Bone marrow (tissue), 2 donors: ENCODE measurements around the gene USP22.
"Not testable (repeated sequence)": the region's sequence is repeated elsewhere in the genome, so short reads cannot be mapped to it uniquely, and the experiment has no call there.

Experiments
- DNase-seq, 2 donors: peaks; one replicate each; lab custom pipeline; 2025; lab: John Stamatoyannopoulos, UW

Gene USP22

DNA sequence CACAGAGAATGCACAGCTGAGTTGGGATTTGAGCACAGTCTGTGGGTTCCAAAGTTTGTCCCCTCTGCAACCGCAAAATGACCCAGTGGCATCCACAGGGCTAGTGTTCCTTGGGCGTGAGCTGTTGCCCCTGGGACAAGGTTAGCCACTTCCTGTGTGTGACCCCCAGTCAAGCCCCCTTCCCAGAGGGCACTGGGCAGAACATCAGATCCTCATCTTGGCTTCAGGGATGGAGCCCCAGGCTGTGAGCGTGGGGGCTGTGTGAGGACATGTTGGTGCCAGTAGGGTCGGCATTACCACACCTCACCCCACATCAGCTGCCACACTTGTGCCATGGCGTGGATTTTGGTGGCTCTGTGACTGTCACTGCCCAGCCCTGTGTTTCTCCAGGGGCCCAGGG is 55.3 kb downstream of the USP22 start:
- DNase-seq, result no peak

DNA sequence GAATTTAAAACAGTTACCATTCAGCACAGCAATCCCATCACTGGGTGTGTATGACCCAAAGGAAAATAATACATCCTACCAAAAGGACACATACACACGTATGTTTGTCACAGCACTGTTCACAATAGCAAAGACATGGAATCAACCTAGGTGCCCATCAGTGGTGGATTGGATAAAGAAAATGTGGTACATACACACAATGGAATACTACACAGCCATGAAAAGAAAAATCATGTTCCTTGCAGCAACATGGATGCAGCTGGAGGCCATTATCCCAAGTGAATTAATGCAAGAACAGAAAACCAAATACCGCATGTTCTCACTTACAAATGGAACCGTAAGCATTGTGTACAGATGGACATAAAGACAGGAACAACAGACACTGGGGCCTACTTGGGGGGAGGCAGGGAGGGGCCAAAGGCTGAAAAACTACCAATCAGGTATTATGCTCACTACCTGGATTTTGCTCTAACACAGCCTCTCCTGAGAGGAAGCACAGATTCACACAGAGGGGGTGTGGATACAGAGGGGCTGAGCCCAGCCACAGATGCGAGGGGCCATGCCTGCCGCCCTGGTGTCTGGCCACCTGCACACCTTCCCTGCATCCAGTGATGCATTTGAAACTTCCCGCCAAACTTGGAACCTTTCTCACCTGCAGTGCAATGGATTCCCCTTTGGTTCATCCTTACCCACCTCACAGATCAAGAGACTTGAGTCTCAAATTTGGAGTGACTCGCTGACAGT is 55.9 kb downstream of the USP22 start:
- DNase-seq, result no peak

DNA sequence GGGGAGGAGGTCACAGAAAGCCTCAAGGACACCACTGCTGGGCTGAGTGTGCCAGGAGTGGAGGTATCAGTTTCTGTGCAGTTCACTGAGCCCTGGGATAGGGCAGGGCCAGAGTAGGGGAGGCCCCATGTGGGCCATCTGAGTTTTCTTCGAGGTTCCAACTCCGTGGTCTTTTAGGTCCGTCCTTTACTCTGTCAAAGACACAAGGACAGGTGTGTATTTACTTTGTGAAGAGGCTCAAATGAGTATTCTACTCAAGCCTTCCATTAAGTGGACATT is 59.5 kb downstream of the USP22 start:
- no peak for DNase-seq

DNA sequence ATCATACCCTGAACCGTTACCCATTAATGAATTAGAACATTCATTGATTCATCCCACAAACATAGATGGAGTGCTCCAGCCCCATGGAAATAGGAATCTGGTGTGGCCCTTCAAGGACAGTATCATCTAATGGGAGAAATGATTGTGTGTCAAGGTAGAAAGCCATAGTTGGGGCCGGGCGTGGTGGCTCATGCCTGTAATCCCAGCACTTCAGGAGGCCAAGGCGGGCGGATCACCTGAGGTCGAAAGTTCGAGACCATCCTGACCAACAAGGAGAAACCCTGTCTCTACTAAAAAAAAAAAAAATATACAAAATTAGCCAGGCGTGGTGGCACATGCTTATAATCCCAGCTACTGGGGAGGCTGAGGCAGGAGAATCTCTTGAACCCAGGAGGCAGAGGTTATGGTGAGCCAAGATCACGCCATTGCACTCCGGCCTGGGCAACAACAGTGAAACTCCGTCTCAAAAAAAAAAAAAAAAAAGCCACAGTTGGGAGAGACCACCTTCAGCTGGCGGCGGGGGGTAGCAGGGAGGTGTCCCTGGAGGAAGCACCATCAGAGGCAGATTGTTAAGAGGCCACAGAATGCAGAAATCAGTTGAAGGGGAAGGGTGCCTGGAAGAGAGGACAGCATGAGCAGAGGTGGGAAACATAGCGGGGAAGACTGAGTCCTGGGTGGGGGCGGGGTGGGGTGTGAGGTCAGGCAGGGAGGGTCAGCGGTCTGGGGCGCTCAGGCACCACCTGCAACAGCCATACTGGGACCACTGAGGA is 60.0 kb downstream of the USP22 start:
- DNase-seq, result no peak

DNA sequence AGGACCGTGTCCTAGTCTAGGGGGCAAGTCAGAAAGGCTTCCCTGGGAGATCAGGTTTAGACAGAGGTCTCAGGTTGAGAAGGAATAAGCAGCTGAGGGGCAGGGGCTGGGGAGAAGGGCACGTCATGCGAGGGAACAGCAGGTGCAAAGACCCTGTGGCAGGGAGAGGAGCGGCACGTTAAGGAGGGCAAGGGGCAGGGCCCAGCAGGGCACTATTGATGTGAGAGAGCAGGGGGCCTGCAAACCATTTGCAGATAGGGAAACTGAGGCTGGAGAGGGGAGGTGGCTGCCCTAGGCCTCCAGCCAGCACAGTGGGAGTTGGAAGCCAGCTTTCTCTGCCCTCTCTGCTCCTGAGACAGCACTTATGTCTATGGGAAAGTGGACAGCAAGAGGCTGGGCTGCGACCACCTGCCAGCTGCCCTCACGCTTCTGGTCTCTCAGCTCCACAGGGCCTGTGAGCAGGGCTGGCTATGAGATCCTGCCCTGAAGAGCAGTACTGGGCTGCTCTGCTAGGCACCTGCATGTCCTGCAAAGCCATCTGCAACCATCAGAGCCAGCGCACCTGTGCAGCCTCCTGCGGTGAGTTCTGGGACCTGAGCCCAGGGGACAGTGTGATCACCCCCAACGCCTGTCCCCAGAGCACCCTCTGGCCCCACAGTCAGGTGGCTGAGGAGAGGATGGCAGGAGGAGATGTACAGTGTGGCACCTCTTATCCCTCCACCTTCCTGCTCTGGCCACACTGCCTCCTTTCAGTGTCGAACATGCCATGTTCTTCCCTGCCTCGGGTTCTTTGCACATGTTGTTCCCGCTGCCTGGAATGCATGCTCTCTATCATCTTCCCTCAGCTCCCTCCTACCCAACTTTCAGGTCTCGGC is 61.5 kb downstream of the USP22 start:
- DNase-seq, result no peak

DNA sequence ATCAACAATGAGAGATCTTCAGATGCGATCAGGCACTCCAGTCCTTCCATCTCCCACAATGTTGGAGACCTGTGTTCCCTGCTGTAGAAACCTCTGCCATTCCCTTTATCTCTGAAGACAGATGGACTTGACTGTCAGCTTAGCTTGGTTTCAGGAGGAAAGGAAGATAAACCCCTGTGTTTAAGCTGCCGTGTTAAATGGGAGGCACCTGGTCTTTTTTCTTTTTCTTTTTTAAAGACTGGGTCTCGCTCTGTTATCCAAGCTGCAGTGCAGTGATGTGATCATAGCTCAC is 63.1 kb downstream of the USP22 start:
- DNase-seq, result no peak

DNA sequence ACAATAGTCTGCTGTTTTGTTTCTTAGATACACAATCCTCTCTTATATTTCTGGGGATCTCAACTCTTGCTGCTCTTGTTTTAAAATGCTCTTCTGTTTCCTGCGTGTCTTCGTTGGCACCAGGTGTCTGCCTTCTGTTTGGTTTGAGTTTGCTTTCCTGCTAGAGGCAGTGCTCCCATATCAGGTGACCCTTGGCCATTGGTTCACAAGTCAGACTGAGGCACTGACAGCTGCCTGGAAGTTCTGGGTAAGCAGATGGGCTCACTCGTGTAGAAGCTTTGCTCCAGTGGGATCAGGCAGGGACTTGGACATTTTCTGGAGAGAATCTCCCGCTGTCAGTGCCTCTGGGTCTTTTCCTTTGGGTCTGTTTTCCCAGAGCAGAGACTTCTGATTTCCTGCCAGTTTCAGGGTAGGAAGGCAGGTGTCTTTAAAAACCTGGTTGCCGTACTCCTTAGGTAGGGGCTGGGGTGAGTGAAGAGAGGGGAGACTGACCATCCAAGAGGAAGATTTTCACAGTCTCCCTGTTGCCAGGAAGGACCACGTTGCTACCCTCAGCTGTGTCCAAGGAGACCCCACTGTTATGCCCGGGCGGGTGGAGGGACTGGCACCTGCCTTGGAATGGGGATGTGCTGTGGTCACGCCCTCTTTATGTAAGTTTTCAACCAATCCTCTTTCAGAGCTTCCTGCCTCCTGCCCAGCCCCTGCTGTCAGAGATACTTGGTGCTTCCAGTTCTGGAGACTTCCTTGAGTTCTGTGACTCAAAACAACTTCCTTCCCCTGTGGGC is 63.6 kb downstream of the USP22 start:
- DNase-seq, result not testable (repeated sequence)

DNA sequence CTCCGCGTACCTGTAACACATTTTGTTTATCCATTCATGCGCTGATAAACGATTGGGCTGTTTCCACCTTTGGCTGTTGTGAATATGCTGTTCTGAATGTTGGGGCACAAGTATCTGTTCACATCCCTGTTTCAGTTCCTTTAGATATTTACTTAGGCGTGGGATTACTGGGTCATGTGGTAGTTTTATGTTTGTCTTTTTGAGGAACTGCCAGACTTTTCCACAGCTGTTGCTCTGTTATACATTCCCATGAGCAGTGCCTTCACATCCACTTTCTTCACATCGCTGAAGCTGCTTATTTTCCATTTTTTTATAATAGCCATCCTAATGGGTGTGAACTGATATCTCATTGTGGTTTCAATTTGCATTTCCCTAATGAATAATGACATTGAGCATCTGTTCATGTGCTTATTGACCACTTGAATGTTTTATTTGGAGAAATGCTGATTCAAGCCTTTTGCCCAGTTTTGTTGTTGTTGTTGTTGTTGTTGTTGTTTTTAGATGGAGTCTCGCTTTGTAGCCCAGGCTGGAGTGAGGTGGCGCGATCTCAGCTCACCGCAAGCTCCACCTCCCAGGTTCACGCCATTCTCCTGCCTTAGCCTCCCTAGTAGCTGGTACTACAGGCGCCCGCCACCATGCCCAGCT is 65.1 kb downstream of the USP22 start:
- not testable (repeated sequence) for DNase-seq

DNA sequence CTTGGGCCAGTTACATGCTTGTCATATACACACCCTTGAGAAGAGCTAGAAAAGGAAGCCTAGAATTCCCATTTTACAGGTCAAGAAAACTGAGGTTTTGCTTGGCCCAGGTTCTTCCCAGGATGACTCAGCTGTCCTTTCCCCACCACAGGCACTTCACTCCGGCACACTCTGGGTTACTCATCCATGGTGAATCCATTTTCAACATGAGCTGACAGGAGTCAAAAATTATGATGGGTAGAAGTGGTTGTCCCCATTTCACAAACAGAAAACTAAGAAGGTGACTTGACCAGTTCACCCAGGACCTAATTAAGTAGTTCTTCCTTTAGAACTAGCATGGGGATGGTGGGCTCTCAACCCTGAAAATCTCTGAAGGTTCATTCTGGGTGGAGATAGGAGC is 67.2 kb downstream of the USP22 start:
- DNase-seq, result no peak

DNA sequence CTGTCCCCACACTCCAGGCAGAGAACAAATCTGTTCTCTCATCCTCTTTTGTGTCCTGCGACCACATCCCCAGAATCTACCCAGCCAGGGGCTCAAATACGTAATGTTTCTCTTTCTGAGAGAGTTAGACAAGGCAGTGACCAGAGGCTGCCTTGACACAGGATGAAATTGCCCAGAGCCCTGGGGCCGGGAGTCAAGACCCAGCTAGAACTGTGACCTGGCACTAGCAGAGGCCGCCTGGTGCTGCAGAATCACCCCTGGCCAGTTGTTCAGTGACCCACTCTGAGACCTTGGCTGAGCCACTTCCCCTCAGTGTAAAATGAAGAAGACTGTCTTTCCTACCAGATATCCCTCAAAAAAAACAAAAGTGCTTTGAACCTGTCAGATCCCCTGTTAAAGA is 72.5 kb downstream of the USP22 start:
- no peak for DNase-seq

DNA sequence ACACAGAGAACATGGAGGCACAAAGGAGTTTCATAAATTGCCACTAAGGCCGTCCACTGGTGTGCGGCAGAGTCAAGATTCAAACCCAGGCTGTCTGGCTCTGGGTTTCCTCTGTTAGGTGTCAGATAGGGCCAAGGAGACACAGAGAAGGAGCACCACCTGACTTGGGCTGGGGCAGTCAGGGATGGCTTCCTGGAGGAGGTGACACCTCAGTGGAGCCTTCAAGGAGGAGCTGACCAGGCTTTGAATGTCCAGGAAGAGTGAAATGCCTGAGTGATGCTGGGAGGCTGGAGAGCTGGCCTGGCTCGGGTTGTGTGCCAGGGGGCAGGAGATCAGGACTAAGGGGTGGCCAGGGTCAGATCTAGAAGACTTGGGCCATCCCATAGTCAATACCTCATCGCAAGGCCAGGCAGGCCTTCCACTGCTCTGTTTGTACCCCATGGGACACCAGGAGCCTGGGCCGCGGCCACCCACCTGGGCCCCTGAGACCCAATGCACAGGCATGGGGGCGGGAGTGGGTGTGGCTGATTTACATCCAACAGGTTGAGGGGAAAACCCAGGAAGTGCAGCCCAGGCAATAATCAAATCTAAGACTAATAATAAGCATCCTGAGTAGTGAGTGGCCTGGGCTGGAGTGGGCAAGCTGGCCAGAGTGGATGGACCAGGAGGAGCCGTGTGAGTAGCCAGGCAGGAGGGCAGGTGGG is 73.7 kb downstream of the USP22 start:
- no peak for DNase-seq

DNA sequence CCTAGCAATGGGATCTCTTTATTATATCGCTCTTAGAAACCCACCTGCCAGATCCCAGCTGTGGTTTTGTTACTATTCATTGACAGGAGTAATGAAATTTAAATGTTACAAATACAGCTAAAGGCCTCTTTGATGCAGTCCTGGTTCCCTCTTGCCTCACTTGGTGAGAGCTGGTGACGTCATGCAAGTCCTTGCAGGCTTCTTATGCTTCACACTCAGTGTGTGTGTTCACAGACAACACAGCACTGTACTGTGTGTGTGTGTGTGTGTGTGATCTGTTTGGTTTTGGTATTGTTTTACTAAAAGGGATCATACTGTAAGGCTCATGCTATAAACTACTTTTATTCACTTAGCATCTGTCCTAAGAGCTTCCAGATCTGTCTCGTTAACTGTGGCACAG is 75.0 kb downstream of the USP22 start:
- no peak for DNase-seq

DNA sequence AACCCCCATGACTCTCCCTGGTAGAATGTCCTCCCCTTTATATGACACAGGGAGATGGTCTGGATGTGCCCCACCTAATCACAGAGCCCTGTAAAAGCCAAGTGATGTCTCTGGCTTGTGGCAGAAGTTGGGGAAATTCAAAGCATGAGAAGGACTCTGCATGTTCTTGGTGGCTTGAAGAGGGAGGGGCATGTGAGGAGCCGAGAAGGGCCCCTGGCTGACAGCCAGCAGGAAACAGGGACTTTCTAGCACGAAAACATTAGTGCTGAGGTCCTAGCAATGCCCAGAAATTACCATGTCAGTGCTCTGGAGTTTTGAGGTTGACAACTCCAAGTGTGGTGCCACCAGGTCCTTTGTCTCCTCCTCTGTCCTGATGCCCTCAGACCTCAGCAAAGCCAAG is 75.9 kb downstream of the USP22 start:
- DNase-seq, result no peak

DNA sequence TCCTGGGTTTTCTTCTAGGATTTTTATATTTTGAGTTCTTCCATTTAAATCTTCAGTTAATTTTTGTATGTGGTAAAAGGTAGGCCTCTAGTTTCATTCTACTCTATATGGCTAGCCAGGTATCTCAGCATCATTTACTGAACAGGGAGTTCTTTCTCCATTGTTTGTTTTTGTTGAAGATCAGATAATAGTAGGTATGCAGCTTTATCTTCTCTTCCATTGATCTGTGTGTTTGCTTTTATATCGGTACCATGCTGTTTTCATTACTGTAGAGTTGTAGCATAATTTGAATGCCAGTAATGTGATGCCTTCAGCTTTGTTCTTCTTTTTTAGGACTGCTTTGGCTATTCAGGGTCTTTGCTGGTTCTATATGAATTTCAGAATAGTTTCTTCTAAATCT is 77.3 kb downstream of the USP22 start:
- DNase-seq, result no peak

DNA sequence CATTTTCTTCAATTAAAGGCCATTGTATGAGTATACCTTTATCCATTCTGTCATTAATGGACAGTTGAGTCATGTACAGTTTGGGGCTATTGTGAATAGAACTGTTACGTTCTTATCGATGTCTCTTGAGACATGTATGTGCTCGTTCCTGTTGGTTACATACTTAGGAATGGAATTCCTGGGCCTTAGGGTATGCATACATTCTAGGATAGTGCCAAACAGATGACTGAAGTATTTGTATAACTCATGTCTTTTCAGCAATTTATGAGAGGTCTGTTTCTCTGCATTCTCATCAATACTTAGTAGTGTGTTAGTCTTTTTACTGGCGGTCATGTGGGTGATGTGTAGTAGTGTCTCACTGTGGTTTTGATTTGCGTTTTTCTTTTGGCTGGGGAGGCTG is 81.2 kb downstream of the USP22 start:
- DNase-seq, result no peak

DNA sequence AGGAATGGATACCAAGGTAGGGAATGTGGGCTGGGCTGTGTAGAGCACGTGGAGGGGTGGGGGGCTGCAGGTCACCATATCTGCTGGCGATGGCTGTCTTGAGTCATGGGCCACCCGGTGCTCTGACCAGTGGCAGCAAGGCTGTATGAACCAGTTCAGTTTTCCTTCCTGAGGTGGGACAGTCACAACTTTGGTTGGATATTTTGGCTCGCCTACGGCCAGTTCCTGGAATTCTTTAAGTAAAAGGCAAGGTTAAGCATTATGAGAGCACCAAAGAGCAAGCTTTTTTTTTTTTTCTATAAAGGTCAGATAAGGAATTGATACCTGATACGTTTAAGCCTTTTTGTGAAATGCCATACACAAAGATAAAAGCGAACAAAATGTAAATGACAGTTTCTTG is 81.9 kb downstream of the USP22 start:
- DNase-seq, result no peak

DNA sequence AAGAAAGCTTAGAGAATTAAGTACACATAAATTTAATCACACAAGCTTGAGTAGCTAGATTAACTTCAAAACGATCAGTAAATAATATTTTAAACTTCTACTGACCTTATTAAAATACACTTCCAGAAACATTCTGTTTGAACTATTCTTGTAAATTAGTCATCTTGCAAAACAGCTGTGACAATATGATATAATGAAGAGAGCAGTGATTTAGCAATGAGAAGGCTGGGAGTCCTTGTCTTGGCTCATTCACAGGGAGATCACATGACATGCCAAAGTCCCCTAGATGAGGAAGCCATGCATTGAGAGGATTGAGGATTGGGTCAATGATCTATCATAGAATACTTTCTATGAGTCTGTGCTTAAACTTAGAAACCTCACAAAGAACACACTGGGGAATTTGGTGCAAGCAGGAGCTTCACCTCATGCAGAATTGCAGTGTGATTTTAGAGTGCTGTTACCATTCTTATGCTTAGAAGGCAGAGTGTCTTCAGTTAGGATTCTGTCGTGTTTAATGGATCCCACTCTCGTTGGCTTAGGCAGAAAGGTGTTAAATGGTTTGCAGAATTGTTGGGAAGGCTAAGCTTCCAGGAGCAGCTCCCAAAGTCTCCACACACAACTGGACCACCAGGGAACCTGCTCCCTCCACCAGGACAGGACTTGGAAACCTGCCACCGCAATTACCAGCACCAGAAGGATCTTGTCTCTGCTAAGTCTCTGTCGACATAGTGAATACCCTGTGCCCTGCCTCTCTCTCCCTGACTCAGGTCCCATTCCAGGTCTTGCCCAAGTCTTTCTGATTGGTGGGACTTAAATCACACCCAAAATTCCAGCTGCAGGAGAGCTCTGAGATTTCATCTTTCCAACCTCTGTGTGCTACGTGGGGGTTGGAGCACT is 87.1 kb downstream of the USP22 start:
- DNase-seq, result no peak

DNA sequence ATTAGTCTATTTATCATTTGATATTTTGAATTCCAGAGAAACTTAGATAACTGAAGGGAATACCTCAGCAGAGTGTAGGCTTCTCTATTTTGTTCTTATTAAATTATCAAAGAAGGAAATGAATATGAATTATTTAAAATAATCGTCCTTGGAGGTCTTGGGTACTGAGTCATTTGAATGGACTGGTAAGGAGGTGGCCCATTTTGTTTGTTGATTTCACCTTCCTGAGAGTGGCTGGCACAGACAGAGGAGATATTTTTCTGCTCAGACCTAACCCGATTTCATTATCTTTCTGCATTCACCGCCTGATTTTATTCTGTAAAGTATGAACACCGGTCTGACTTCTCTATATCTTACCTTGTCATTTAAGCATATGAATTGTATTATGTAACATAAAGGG is 88.0 kb downstream of the USP22 start:
- no peak for DNase-seq

DNA sequence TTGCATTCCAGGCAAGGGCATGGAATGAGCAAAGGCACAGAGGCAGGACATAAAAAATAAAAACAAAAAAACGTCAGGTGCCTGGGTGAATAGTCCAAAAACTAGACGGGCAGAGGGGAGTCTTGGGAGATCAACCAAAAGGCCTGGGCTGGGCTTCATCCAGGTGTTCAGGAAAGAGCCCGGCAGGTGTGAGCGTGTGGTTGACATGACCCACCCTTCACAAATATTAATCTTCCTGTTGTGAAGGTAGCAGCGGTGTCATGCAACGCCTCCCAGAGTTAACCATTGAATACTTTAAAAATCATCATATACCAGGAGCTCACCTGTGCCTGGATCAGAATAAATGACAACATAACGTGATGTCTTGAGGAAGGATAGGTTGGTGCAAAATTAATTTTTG is 90.6 kb downstream of the USP22 start:
- no peak for DNase-seq
